IPS DF 6.9 (cell line): ENCODE data around the gene CR1L.

Source experiments
- DNase-seq: peaks from one replicate; pipeline ENCODE4 v3.0.0-alpha.2; 2013; ENCODE audit warnings: low read depth, low spot score
- H3K27ac ChIP-seq: one replicate; pipeline ENCODE4 v1.5.1; 2013; ENCODE audit warnings: low read length, control low read depth
- H3K27me3 ChIP-seq: 2 replicates; pipeline ENCODE4 v1.6.1; 2013; ENCODE audit warnings: mild to moderate bottlenecking, low read length; ENCODE audit not compliant: control insufficient read depth, insufficient read depth
- H3K36me3 ChIP-seq: 2 replicates; pipeline ENCODE4 v1.6.1; 2013; ENCODE audit warnings: low read length; ENCODE audit not compliant: control insufficient read depth, insufficient read depth
- H3K4me1 ChIP-seq: 2 replicates; pipeline ENCODE4 v1.6.1; 2013; ENCODE audit warnings: low read length; ENCODE audit not compliant: control insufficient read depth, insufficient read depth
- H3K4me3 ChIP-seq: 2 replicates; pipeline ENCODE4 v1.5.1; 2013; ENCODE audit warnings: mild to moderate bottlenecking, low read length
- H3K9me3 ChIP-seq: 2 replicates; pipeline ENCODE4 v1.6.1; 2013; ENCODE audit warnings: low read length, inconsistent platforms; ENCODE audit not compliant: control insufficient read depth, insufficient read depth
- WGBS: extraction: QIAGEN DNeasy Blood & Tissue Kit; methylation state at CpG from one replicate; pipeline ENCODE4 v1.1.7; 2013; ENCODE audit warnings: mixed read lengths, missing lambda C conversion rate; ENCODE audit not compliant: insufficient read length, insufficient coverage; 5-methylcytosine and 5-hydroxymethylcytosine counted together

Gene CR1L

DNA sequence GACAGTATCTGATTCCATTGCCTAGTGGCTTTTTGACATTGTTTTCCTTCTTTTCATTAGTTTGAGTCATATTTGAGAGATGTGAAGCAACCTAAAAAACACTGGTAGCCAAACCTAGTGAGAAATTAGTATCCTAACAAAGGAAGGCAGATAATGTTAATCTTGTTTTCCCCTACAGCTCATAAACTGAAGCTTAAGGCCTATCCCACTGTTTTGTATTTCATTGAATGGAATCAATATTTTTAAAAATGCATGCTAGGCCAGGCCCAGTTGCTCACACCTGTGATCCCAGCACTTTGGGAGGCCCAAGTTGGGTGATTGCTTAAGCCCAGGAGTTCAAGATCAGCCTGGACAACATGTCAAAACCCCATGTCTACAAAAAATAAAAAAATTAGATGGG, 1.2 kb downstream of the CR1L start:
- H3K4me1 ChIP-seq, result peaks cover 4% of the 10 kb centered on the region
- H3K9me3 ChIP-seq, result no peaks in the 10 kb centered on the region
- no peaks in the 10 kb centered on the region for H3K36me3 ChIP-seq
- no peaks in the 10 kb centered on the region for H3K27me3 ChIP-seq
- no peak for DNase-seq
- H3K4me3 ChIP-seq, result peak overlapping the region; percentile 70; the same call in 1 of the 2 replicates
- H3K27ac ChIP-seq, result no peak overlapping the region

DNA sequence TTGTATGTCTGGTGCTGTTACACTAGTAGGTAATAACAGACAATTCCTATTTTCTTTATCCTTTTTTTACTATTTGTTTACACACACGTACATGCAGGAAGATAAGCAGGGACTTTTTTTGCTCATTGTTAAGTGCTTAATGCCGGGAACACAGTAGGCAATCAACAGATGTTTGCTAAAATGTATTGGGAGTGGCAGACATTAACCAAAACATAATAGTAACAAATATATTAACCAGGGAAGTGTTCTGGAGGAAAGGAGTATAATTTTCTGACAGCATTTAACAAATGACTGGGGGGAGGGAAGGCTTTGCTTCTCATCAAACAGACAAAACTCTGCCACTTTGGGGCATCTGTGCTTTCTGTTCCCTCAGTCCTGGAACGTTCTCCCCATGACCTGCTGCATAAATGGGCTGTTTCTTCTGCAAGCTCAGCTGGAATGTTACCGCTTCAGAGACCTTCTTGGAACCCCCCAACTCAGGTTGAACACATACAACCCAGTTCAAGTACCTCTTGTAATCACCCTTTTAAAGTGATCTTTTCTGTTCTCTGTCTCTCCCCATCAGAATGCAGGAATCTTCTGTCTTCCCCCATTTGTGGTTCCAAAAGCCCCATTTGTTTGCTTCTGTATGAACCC, 2.1 kb downstream of the CR1L start:
- H3K4me1 ChIP-seq, result peaks cover 4% of the 10 kb centered on the region
- no peak overlapping the region for H3K4me3 ChIP-seq
- H3K9me3 ChIP-seq, result no peaks in the 10 kb centered on the region
- no peaks in the 10 kb centered on the region for H3K36me3 ChIP-seq
- WGBS, result no CpG with 5 or more reads among the region's 4 CpGs
- no peak for DNase-seq
- H3K27ac ChIP-seq, result no peak overlapping the region
- no peaks in the 10 kb centered on the region for H3K27me3 ChIP-seq

DNA sequence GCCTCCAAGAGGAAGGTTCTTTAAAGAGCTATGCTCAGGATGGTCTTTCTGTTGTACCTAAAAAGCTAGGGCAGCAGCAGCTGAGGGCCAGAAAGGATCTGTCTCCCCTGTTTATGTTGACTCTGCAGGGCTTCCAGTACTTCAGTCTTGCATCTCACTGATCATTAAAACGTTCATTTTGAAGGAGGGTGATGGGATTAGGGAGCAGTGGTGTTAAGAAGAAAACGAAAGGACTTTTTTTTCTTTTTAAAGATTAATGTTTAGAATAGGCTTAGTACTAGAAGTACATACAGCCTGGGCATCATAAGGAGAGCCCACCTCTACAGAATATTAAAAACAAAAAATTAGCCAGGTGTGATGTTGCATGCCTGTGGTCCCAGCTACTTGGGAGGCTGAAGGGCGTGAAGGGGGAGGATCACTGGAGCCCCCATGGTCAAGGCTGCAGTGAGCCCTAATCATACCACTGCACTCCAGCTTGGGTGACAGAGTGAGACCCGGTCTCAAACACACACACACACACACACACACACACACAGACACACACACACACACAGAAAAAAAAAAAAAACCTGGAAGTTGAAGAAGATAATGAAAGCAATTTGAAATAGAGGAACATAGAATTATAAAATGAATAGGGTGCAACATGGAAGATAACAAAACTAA, 2.9 kb downstream of the CR1L start:
- Histone ChIP-seq H3K4me3 (no peak overlapping the region), H3K36me3 (no peaks in the 10 kb centered on the region), H3K9me3 (no peaks in the 10 kb centered on the region), H3K27ac (no peak overlapping the region), H3K4me1 (peaks cover 4% of the 10 kb centered on the region), H3K27me3 (no peaks in the 10 kb centered on the region)
- no CpG with 5 or more reads among the region's 4 CpGs for WGBS
- DNase-seq, result no peak

DNA sequence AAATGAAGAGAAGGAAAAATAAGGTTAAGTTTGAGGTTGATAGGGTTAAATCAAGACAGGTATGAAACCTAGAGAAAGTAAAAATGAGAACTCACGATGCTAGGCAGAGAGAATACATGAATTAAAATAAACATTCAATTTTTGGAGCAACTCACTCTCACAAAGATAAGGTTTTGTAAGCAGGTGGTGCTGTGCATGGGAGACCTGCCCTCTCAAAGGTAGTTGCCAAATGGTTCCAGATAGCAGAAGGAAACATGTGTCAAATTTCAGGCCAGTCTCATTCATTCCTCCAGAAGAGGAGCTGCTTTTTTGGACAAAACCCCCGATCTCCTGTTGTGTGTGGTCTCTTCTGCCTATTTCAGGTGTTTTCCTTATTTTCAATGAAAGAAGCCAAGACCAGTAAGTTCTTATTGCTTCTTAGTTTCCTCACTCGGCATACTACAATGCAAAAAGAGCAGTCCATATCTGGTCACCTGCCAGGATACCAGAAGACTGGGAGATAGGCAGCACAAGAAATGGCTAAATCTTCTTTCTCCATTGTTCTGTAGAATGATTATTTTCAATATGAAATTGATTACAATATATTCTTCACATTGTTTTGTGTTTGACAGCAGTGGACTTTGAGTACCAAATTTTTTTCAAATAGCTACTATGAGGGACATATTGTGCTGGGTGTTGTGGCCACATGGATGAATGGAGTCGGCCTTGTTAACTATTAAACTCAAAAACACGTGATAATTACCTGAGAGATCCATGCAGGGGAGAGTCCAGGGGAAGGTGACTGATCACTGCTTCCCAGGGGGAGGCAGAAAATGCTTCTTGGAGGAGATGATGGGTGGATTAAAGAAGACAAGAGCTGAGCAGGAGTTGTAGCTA, 3.6 kb downstream of the CR1L start:
- Histone ChIP-seq H3K27me3 (no peaks in the 10 kb centered on the region), H3K4me3 (no peak overlapping the region), H3K27ac (no peak overlapping the region), H3K9me3 (no peaks in the 10 kb centered on the region), H3K4me1 (peaks cover 4% of the 10 kb centered on the region), H3K36me3 (no peaks in the 10 kb centered on the region)
- no CpG with 5 or more reads among the region's 5 CpGs for WGBS
- DNase-seq, result no peak

DNA sequence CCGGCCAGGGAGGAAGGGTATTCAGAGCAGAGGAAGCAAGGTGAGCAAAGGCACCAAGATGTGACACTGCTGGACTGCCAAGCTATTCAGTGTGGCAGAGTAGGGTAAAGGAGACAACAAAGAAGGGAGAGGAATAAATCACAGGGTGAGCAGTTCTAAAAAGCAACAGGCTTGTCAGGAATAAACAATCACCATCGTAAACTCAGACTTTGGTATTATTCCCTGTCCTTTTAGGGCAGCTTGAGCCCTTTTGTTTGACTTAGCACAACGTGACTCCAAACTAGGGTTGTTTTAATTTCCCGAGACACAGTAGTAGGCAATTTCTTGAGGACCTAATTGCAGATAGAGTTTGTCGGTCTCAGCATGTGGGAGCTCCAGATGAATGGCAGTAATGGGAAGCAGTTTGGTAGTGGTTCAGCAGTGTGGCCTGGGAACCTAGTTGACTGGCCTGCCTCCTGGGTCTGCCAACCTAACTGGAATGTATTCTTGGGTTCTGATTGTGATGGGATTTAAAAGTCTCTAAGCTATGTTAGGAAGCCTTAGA, 4.3 kb downstream of the CR1L start:
- no peak overlapping the region for H3K27ac ChIP-seq
- DNase-seq, result no peak
- no peaks in the 10 kb centered on the region for H3K9me3 ChIP-seq
- peaks cover 4% of the 10 kb centered on the region for H3K4me1 ChIP-seq
- H3K4me3 ChIP-seq, result no peak overlapping the region
- no peaks in the 10 kb centered on the region for H3K27me3 ChIP-seq
- H3K36me3 ChIP-seq, result no peaks in the 10 kb centered on the region
- WGBS, result no CpG with 5 or more reads among the region's 5 CpGs

DNA sequence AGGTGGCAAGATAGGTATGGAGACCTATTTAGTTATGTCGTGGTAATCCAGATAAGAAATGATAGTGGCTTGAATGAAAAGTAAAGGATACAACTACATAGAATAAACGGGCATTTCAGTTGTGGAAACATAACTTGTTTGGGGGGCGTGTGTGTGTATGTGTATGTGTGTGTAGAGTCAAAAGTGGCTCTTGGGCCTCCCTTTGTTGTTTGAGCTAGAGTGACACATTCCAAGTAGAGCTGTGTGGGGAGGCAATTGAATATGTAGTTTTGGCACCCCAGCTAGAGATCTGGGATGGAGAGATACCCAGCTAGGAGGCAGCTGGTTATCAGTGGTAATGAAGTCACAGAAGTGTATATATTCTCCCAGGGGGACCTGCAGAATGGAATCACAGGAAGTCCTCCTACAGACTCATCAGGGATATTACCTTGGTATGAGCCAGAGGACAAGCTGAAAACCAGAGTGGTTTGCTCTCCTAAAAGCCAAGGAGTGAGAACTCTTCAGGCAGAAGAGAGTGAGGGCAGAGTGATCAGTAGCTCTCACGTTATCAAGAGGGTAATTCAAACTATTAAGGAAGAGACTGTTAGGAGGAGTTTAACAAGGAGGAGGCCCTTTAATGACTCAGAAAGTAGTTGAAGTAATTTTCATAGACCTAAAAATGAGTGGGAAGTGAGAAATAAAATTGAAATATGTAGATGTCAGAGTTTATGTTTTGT, 5.1 kb downstream of the CR1L start:
- no peaks in the 10 kb centered on the region for H3K9me3 ChIP-seq
- no peak overlapping the region for H3K27ac ChIP-seq
- no CpG with 5 or more reads among the region's 4 CpGs for WGBS
- H3K4me1 ChIP-seq, result peaks cover 4% of the 10 kb centered on the region
- H3K27me3 ChIP-seq, result no peaks in the 10 kb centered on the region
- no peak overlapping the region for H3K4me3 ChIP-seq
- no peak for DNase-seq
- H3K36me3 ChIP-seq, result no peaks in the 10 kb centered on the region

DNA sequence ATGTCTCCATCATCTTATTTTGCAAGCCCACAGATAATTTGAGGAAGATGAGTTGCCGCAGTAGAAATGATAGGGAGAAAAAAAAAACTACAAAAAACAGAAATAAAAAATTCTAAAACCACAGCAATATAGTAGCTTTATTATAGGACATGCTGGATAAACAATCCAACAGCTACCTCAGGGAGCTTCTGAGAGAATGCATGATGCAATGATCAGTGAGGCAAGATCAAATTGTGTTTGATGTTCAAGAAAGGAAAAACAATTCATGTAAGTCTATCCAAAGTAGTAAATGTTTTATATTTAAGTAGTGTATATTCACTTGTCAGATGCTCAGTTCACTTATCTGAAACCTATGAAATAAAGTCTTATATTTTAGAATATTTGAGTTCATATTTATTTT, 6.7 kb downstream of the CR1L start:
- Histone ChIP-seq H3K9me3 (no peaks in the 10 kb centered on the region; the same call in 1 of the 2 replicates), H3K36me3 (no peaks in the 10 kb centered on the region), H3K4me3 (no peak overlapping the region), H3K4me1 (peaks cover 3% of the 10 kb centered on the region), H3K27ac (no peak overlapping the region), H3K27me3 (no peaks in the 10 kb centered on the region)
- no peak for DNase-seq
- WGBS, result no CpG with 5 or more reads among the region's 1 CpG

DNA sequence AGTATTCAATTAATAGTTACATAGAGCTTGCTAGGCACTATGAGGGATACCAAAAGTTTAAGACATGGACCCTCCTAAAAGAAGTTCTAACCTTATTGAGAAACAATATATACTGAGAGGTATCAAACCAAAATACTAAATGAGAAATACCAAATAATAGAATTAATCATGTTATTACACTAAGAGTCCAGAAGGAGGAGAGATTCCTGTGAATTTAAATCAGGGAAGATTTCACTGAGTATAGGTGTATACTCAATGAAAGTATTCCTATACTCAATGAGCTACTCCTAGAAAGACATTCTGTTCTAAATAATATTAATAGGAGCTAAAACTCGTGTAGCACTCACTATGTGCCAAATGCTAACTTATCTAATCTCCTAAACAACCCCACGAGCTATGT, 9.4 kb downstream of the CR1L start:
- Histone ChIP-seq H3K36me3 (no peaks in the 10 kb centered on the region), H3K27me3 (no peaks in the 10 kb centered on the region), H3K4me1 (0 out of 2 replicates have a peak, but pooled peaks cover 1% of the 10 kb centered on the region), H3K9me3 (no peaks in the 10 kb centered on the region; the same call in 1 of the 2 replicates), H3K4me3 (no peak overlapping the region), H3K27ac (no peak overlapping the region)
- DNase-seq, result no peak
- no CpG with 5 or more reads among the region's 2 CpGs for WGBS

DNA sequence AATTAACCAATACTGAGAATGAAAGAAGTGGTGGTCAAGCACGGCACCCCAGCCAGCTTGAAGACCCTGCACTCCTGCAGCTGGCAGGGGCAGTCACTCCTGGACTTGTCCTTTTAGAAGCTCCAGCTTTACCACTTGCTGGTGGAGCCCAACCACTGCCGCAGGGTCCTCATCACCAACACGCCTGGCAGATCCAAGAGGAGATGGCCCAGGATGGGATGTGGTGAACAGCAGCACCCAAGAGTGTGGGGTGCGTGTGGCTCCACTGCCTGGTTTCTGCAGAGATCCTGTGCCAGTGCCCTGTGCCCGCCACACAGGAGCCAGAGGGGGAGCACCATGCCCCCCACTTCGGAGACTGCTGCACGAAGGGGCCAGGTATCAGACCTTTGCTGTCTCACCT, 13.5 kb downstream of the CR1L start:
- H3K9me3 ChIP-seq, result no peaks in the 10 kb centered on the region; the same call in 1 of the 2 replicates
- WGBS, result no CpG with 5 or more reads among the region's 7 CpGs

More for the DNA sequence above, 13.5 kb downstream of the CR1L start:
- H3K4me1 ChIP-seq, result 0 out of 2 replicates have a peak, but pooled peaks cover 1% of the 10 kb centered on the region
- no peak for DNase-seq
- H3K27me3 ChIP-seq, result no peaks in the 10 kb centered on the region
- no peaks in the 10 kb centered on the region for H3K36me3 ChIP-seq
- no peak overlapping the region for H3K4me3 ChIP-seq
- H3K27ac ChIP-seq, result no peak overlapping the region
